Spleen (tissue), 11 donors: ENCODE measurements around the gene SEMA4C. TPM values are rescaled to one million over a fixed set of nuclear protein-coding genes. Genes with fewer than 3 reads are reported as not detected.
A peak's percentile ranks its signal among the peaks of the same experiment; 100 is the strongest.

Source experiments
- DNase-seq: peaks from one replicate; pipeline ENCODE4 v3.0.0-alpha.2; 2020
- H3K27ac ChIP-seq, 8 donors: fragments of 200-600 bp; sonication (generic) in 7 of 8; 1 replicate in 4 of 8; 2 replicates in 4 of 8; pipeline versions ENCODE4 v1.5.0 to v1.8.0; 2016 to 2021; ENCODE audit warnings: inconsistent platforms in 4 of 8, mild to moderate bottlenecking in 4 of 8, moderate library complexity in 1 of 8
- H3K27me3 ChIP-seq, 7 donors: fragments of 200-600 bp; sonication (generic) in 6 of 7; replicated peaks in 1 of 7; 1 replicate in 4 of 7; 2 replicates in 3 of 7; pipeline versions ENCODE4 v1.5.0 to v1.8.0; 2016 to 2021; ENCODE audit warnings: inconsistent platforms in 3 of 7, mild to moderate bottlenecking in 1 of 7
- H3K36me3 ChIP-seq, 6 donors: fragments of 200-600 bp; sonication (generic) in 5 of 6; 1 replicate in 4 of 6; 2 replicates in 2 of 6; pipeline versions ENCODE4 v1.5.0 to v1.8.0; 2016 to 2021; ENCODE audit warnings: inconsistent platforms in 2 of 6
- H3K4me1 ChIP-seq, 6 donors: fragments of 200-600 bp; sonication (generic) in 5 of 6; 1 replicate in 3 of 6; 2 replicates in 3 of 6; pipeline versions ENCODE4 v1.5.0 to v1.8.0; 2016 to 2021; ENCODE audit warnings: inconsistent platforms in 3 of 6
- H3K4me3 ChIP-seq, 8 donors: fragments of 200-600 bp; sonication (generic) in 7 of 8; 1 replicate in 4 of 8; 2 replicates in 4 of 8; pipeline versions ENCODE4 v1.5.0 to v1.8.0; 2016 to 2021; ENCODE audit warnings: inconsistent platforms in 4 of 8, mild to moderate bottlenecking in 4 of 8, moderate library complexity in 2 of 8
- H3K9me3 ChIP-seq, 8 donors: fragments of 200-600 bp; sonication (generic) in 7 of 8; 1 replicate in 4 of 8; 2 replicates in 4 of 8; pipeline versions ENCODE4 v1.5.0 to v1.8.0; 2016 to 2021; ENCODE audit warnings: inconsistent platforms in 4 of 8
- POLR2A ChIP-seq, 3 donors: fragments of 450-650 bp; IDR thresholded peaks; one replicate each; pipeline ENCODE4 v1.5.1; 2017; ENCODE audit warnings: antibody characterized with exemption in 3 of 3, mild to moderate bottlenecking in 1 of 3
- POLR2AphosphoS5 ChIP-seq, 3 donors: sonication (generic); formaldehyde crosslinking; IDR thresholded peaks; one replicate each; pipeline ENCODE4 v1.5.1; 2017; ENCODE audit warnings: antibody characterized with exemption in 3 of 3
- WGBS, 5 donors: extraction: QIAGEN DNeasy Blood & Tissue Kit in 3 of 5; methylation state at CpG; one replicate each; pipeline versions ENCODE4 v1.1.5 to v1.1.7; 2013 to 2018; 5-methylcytosine and 5-hydroxymethylcytosine counted together
- intact Hi-C: fragments of 100-400 bp; cut with DNase I; formaldehyde crosslinking; loops from one replicate; pipeline ENCODE4 v1.15.0; 2023; ENCODE audit warnings: low total_unique reads
- polyA plus RNA-seq, 3 donors: library from polyadenylated mRNA; stranded (reverse); fragments of 200-250 nt; gene quantifications; one replicate each; pipeline ENCODE4 v1.2.1, GENCODE V29; 2013
- total RNA-seq, 7 donors: library from RNA; depleted of rRNA in 3 of 7; stranded (reverse); fragments of >200 nt in 3 of 7; fragmentation: NEBNext Ultra II Directional in 4 of 7; extraction: Animal tissue kit (Norgen Biotek cat#: 25700) in 4 of 7; gene quantifications; one replicate each; pipeline versions ENCODE4 v1.1.0 to v1.2.1, GENCODE V29; 2016 to 2021
- TF ChIP-seq, protein P1 (sequence below), 11 experiments: fragments of 200-600 bp in 7 of 11; fragments of 450-650 bp in 4 of 11; sonication (generic) in 4 of 11; IDR thresholded peaks in 8 of 11; conservative IDR thresholded peaks in 3 of 11; 1 replicate in 7 of 11; 2 replicates in 4 of 11; pipeline versions ENCODE4 v1.4.0 to v1.8.0; 2016 to 2021; ENCODE audit warnings: antibody characterized with exemption in 11 of 11, inconsistent platforms in 4 of 11, mild to moderate bottlenecking in 1 of 11
- donor health status: healthy with polysubstance abuse.
- donor health status: DM: no; HTN: no; CAD: no; lungs with moderate emphysema.
- donor health status: DM: no; HTN: no; CAD: no.
- donor health status: Bipolar disorder and iron deficiency.
- donor health status: healthy.
- donor health status: DM: no; HTN: no; CAD: no.
- donor health status: DM: yes; HTN: yes; CAD: no.

Gene SEMA4C
- total and polyA plus RNA-seq, 10 donors, result 6.1 to 205 (median 68.1) TPM

DNA sequence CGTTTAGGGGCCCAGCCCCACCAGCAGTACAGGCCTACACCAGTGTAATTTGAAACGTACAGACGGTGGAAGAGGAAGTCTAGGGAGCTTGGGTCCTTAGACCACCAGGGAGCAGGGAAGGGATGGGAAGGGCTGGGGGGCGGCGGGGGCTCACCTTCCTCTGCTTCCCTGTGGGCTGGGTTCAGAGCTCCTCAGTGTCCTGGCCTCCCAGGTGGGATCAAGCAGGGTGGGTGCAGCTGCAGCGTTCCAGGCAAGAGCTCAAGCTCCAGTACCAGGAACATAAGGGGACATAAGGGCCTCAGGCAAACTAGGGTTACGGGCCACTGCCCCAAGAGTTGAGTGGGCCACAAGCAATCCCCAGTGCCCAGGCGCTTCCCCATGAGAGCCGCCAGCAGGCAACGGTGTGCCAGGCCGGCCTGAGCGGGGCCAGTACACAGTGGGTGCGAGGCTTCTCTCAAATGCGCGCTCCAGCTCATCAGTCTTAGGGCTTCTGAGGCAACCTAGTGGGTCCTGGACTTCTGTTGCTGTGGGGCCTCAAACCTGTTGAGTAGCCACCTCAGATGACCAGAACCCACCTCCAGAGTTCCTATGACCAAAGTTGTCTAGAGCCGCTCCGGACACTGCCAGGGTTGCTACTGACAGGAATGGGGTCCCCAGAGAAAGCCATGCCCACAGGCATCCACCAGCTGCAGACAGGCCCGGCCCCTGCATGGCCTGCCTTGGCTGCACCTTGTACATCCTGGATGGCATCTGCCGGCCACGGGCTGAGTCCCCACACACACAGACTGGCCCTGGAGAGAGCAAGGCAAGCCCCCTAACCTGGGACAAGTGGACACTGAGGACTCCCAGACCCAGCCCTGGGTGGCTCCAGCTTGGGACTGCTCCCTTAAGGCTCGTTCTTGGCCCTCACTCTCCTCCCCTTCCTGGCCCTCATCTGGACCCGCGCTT is 31.3 kb downstream of the SEMA4C start:
- intact Hi-C loops, result no loop called here
- no peak for DNase-seq
- Histone ChIP-seq H3K4me3 (peak overlapping the region in 5 of 8 donors; percentile 26 to 66 (median 30)), H3K9me3 (no peaks in the 10 kb centered on the region), H3K27me3 (no peaks in the 10 kb centered on the region), H3K27ac (peak overlapping the region in 5 of 8 donors; percentile 16 to 74 (median 52)), H3K4me1 (peaks cover 7 to 29% (median 21%) of the 10 kb centered on the region in 6 donors), H3K36me3 (peaks cover 0 to 70% (median 9%) of the 10 kb centered on the region in 6 donors)
- WGBS, 5 donors, result 69 to 86% (median 80%) methylated on average over 9 to 23 of the region's 23 CpGs
- TF ChIP-seq POLR2A (IDR thresholded peaks at IDR 0.05), result no peak
- no peak for TF ChIP-seq POLR2AphosphoS5 (IDR thresholded peaks at IDR 0.05)
- TF ChIP-seq, protein P1, sequence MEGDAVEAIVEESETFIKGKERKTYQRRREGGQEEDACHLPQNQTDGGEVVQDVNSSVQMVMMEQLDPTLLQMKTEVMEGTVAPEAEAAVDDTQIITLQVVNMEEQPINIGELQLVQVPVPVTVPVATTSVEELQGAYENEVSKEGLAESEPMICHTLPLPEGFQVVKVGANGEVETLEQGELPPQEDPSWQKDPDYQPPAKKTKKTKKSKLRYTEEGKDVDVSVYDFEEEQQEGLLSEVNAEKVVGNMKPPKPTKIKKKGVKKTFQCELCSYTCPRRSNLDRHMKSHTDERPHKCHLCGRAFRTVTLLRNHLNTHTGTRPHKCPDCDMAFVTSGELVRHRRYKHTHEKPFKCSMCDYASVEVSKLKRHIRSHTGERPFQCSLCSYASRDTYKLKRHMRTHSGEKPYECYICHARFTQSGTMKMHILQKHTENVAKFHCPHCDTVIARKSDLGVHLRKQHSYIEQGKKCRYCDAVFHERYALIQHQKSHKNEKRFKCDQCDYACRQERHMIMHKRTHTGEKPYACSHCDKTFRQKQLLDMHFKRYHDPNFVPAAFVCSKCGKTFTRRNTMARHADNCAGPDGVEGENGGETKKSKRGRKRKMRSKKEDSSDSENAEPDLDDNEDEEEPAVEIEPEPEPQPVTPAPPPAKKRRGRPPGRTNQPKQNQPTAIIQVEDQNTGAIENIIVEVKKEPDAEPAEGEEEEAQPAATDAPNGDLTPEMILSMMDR (IDR thresholded peaks at IDR 0.05 in 8 of 11, conservative IDR thresholded peaks at IDR 0.05 in 3 of 11), result no peak

DNA sequence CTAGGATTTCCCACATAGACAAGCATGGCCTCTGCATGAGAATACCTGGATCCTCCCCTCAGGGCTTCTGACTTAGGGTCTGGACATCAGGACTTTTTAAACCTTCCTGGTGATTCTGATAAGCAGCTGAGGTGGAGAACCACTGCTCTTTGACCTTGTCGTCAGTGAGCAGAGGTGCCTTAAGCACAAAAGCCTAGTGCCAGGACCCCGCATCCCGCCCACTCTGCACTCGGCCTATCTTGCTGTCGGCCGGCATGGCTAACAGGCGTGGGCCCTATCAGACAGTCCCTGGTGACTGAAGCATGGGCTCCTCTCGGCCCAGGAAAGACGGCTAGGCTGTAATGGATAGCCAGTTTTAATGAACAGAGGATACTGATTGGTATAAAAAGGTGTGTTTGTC is 32.3 kb downstream of the SEMA4C start:
- H3K36me3 ChIP-seq, result peaks cover 0 to 80% (median 18%) of the 10 kb centered on the region in 6 donors
- H3K27me3 ChIP-seq, result no peaks in the 10 kb centered on the region
- H3K27ac ChIP-seq, result no peak overlapping the region
- no peak for DNase-seq
- peaks cover 11 to 39% (median 31%) of the 10 kb centered on the region in 6 donors for H3K4me1 ChIP-seq
- intact Hi-C loops, result no loop called here
- H3K9me3 ChIP-seq, result no peaks in the 10 kb centered on the region
- TF ChIP-seq, protein P1 (IDR thresholded peaks at IDR 0.05 in 8 of 11, conservative IDR thresholded peaks at IDR 0.05 in 3 of 11), result no peak
- TF ChIP-seq POLR2AphosphoS5 (IDR thresholded peaks at IDR 0.05), result no peak
- no peak for TF ChIP-seq POLR2A (IDR thresholded peaks at IDR 0.05)
- H3K4me3 ChIP-seq, result no peak overlapping the region
- 89 to 98% (median 94%) methylated on average over 9 of the region's 9 CpGs for WGBS, 5 donors

DNA sequence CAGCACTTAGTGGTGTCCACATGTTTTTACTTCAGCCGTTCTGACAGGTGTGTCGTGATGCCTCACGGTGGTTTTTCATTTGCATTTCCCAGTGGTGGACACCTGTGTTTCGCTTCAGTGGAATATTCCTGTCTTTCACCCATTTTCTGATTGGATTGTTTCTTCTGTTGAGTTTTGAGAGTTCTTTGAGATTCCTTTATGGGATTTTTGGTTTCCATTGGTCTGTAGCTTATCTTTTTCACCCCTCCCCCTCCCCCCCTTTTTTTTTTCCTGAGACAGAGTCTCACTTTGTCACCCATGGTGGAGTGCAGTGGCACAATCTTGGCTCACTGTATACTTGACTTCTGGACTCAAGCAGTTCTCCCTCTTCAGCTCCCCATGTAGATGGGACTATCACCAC is 34.0 kb downstream of the SEMA4C start:
- Histone ChIP-seq H3K27me3 (no peaks in the 10 kb centered on the region), H3K27ac (no peak overlapping the region), H3K4me1 (peaks cover 11 to 47% (median 32%) of the 10 kb centered on the region in 6 donors), H3K36me3 (peaks cover 0 to 82% (median 33%) of the 10 kb centered on the region in 6 donors), H3K4me3 (no peak overlapping the region), H3K9me3 (no peaks in the 10 kb centered on the region)
- intact Hi-C loops, result no loop called here
- 77 to 97% (median 84%) methylated on average over 4 of the region's 4 CpGs for WGBS, 5 donors
- no peak for TF ChIP-seq POLR2A (IDR thresholded peaks at IDR 0.05)
- no peak for TF ChIP-seq POLR2AphosphoS5 (IDR thresholded peaks at IDR 0.05)
- TF ChIP-seq, protein P1 (IDR thresholded peaks at IDR 0.05 in 8 of 11, conservative IDR thresholded peaks at IDR 0.05 in 3 of 11), result no peak
- DNase-seq, result no peak
